MM.1S (cell line): ENCODE results near the gene CENPU.

Experiments used
- DNase-seq: peaks from one replicate; pipeline ENCODE4 v3.0.0-alpha.2; 2015
- H2AFZ ChIP-seq: fragments of 300-600 bp; sonication (generic); 2 replicates; pipeline ENCODE4 v1.6.0; 2016; ENCODE audit warnings: antibody characterized with exemption, low read length
- H3F3A ChIP-seq: fragments of 300-600 bp; sonication (generic); 2 replicates; pipeline ENCODE4 v1.6.1; 2016; ENCODE audit warnings: mild to moderate bottlenecking, antibody characterized with exemption, low read length, moderate library complexity, mixed read lengths; ENCODE audit not compliant: insufficient read depth
- H3K27ac ChIP-seq: fragments of 300-600 bp; sonication (generic); 2 replicates; pipeline ENCODE4 v1.5.1; 2016; ENCODE audit warnings: mild to moderate bottlenecking, low read length
- H3K27me3 ChIP-seq: fragments of 300-600 bp; sonication (generic); replicated peaks from 2 replicates; pipeline ENCODE4 v1.6.0; 2016; ENCODE audit warnings: low read length; ENCODE audit not compliant: insufficient read depth
- H3K36me3 ChIP-seq: fragments of 300-600 bp; sonication (generic); replicated peaks from 2 replicates; pipeline ENCODE4 v1.6.1; 2016; ENCODE audit warnings: mild to moderate bottlenecking, low read length, mixed read lengths; ENCODE audit not compliant: insufficient read depth
- H3K4me1 ChIP-seq: fragments of 300-600 bp; sonication (generic); 2 replicates; pipeline ENCODE4 v1.6.1; 2016; ENCODE audit warnings: low read length, mixed read lengths
- H3K4me2 ChIP-seq: fragments of 300-600 bp; sonication (generic); 2 replicates; pipeline ENCODE4 v1.6.0; 2016; ENCODE audit warnings: low read depth, low read length
- H3K4me3 ChIP-seq: fragments of 300-600 bp; sonication (generic); 2 replicates; pipeline ENCODE4 v1.5.1; 2016; ENCODE audit warnings: low read length, mixed read lengths
- H3K79me2 ChIP-seq: fragments of 300-600 bp; sonication (generic); 2 replicates; pipeline ENCODE4 v1.6.1; 2016; ENCODE audit warnings: mixed run types, low read length, mixed read lengths
- H3K9ac ChIP-seq: fragments of 300-600 bp; sonication (generic); 2 replicates; pipeline ENCODE4 v1.6.1; 2016; ENCODE audit warnings: low read length, mixed read lengths
- H3K9me2 ChIP-seq: fragments of 300-600 bp; sonication (generic); replicated peaks from 2 replicates; pipeline ENCODE4 v1.6.1; 2016; ENCODE audit warnings: mild to moderate bottlenecking, low read length, mixed read lengths; ENCODE audit not compliant: insufficient read depth
- H3K9me3 ChIP-seq: fragments of 300-600 bp; sonication (generic); replicated peaks from 2 replicates; pipeline ENCODE4 v1.6.1; 2016; ENCODE audit warnings: mild to moderate bottlenecking, low read length, mixed read lengths; ENCODE audit not compliant: insufficient read depth
- H4K20me1 ChIP-seq: fragments of 300-600 bp; sonication (generic); 2 replicates; pipeline ENCODE4 v1.6.1; 2016; ENCODE audit warnings: mild to moderate bottlenecking, low read length, moderate library complexity, mixed read lengths; ENCODE audit not compliant: insufficient read depth
- EZH2 ChIP-seq: fragments of 300-600 bp; sonication (generic); optimal IDR thresholded peaks from 2 replicates; pipeline ENCODE3; 2017; ENCODE audit warnings: low read depth, mild to moderate bottlenecking, antibody characterized with exemption, low read length, mixed read lengths
- EZH2phosphoT487 ChIP-seq: fragments of 300-600 bp; sonication (generic); IDR thresholded peaks from 2 replicates; pipeline ENCODE4 v1.6.1; 2018; ENCODE audit warnings: antibody characterized with exemption, low read length
- TF ChIP-seq, protein P1 (sequence below): fragments of 300-600 bp; sonication (generic); IDR thresholded peaks from 2 replicates; pipeline ENCODE4 v1.5.1; 2016; ENCODE audit warnings: antibody characterized with exemption, low read length, mixed read lengths

Gene CENPU

DNA sequence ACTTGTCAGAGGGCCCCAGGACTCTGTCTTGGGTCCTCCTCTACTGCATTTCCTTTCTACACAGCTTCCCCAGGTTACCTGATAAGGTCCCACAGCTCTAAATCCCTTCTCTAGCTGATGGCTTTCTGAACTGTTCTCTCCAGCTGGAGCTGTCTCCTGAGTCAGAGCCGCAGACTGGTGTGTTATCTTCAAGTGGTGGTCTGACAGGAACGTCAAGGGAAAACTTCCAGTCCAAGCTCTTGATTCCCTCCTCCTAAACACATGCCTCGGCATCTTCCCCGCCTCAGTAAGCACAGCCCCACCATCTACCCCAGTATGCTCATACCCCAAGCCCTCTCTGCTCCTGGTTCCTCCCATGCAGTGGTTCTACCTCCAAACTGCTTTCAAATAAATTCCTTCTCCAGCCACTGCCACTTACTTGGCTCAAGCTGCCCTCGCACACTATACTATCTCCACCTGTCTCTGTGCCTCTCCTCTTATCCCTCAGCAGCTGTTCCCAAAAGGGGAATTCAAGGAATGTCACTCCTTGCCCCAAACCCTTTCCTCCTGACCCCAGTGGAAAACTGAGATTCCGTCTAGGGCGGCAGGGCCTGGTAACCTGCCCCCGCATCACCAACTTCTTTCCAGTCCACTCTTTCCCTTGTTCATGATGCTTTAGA, 17.2 kb upstream of the CENPU start:
- no peak overlapping the region for H3K4me3 ChIP-seq
- H3F3A ChIP-seq, result peaks cover 16% of the 10 kb centered on the region
- TF ChIP-seq, protein P1, sequence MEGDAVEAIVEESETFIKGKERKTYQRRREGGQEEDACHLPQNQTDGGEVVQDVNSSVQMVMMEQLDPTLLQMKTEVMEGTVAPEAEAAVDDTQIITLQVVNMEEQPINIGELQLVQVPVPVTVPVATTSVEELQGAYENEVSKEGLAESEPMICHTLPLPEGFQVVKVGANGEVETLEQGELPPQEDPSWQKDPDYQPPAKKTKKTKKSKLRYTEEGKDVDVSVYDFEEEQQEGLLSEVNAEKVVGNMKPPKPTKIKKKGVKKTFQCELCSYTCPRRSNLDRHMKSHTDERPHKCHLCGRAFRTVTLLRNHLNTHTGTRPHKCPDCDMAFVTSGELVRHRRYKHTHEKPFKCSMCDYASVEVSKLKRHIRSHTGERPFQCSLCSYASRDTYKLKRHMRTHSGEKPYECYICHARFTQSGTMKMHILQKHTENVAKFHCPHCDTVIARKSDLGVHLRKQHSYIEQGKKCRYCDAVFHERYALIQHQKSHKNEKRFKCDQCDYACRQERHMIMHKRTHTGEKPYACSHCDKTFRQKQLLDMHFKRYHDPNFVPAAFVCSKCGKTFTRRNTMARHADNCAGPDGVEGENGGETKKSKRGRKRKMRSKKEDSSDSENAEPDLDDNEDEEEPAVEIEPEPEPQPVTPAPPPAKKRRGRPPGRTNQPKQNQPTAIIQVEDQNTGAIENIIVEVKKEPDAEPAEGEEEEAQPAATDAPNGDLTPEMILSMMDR, result no peak
- TF ChIP-seq EZH2phosphoT487 (no peak), EZH2 (no peak)
- H4K20me1 ChIP-seq, result no peaks in the 10 kb centered on the region
- H2AFZ ChIP-seq, result no peak overlapping the region
- no peak overlapping the region for H3K4me2 ChIP-seq
- H3K9me2 ChIP-seq, result no peaks in the 10 kb centered on the region
- no peak overlapping the region for H3K27ac ChIP-seq
- no peaks in the 10 kb centered on the region for H3K9me3 ChIP-seq
- no peaks in the 10 kb centered on the region for H3K36me3 ChIP-seq
- H3K9ac ChIP-seq, result no peak overlapping the region
- no peak for DNase-seq
- no peaks in the 10 kb centered on the region for H3K27me3 ChIP-seq
- peaks cover 13% of the 10 kb centered on the region for H3K4me1 ChIP-seq
- H3K79me2 ChIP-seq, result no peaks in the 10 kb centered on the region

DNA sequence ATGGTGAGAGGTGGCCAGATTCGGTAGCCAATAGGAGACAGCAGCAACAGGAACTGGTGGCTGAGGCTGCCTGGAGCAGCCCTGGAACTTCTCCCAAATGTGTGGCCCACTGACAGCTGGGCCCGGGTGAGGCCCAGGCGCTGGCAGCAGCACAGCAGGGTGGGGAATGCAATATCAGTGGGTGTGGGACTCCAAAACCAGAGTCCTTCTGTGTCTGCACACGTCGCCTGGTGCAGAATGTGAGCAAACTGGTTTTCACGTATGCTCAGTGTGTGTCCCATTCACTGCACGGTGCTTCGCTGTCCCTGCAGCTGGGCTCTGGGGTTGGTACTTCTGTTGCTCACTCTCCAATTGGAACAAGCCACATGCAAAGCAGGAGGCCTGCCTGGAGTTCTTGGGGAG, 14.4 kb upstream of the CENPU start:
- TF ChIP-seq EZH2, result no peak
- TF ChIP-seq, protein P1, result no peak
- Histone ChIP-seq H3K9ac (no peak overlapping the region), H3K4me2 (no peak overlapping the region), H3K27ac (no peak overlapping the region), H3K4me1 (peaks cover 16% of the 10 kb centered on the region), H3K79me2 (no peaks in the 10 kb centered on the region), H3F3A (peaks cover 18% of the 10 kb centered on the region), H4K20me1 (no peaks in the 10 kb centered on the region), H3K9me3 (no peaks in the 10 kb centered on the region), H3K4me3 (no peak overlapping the region), H3K27me3 (no peaks in the 10 kb centered on the region), H2AFZ (no peak overlapping the region), H3K36me3 (no peaks in the 10 kb centered on the region), H3K9me2 (no peaks in the 10 kb centered on the region)
- no peak for DNase-seq

DNA sequence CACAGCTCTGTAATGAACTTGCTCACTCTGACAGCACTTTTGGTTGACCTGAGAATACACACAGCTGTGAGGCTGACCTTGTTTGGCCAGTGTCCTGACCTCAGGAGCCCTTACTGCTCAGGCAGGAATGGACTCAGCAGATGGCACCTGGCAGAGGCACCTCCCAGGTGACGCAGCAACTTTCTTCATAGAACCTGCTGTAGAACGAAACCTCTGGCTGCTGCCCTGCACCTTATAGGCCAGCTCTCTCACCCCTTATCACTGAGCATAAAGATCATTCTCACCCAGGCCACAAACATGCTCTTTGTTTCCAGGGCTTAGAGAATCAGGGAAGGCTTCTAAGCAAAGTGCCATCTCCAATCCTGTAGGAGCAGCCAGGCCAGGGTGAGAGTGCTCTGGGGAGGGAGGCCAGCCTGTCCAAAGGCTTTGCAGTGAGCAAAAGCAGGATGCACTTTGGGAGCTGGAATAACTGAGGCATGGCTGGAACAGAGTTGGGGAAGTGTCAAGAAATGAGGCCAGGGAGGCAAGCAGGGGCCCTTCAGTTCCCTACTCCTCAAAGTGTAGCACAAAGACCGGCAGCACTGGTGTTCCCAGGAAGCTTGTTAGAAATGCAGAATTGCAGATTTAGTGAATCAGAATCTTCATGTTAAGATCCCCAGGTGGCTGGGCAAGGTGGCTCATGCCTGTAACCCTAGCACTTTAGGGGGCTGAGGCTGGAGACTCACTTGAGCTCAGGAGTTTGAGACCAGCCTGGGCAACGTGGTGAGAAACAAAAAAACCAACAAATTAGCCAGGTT, 13.3 kb upstream of the CENPU start:
- Histone ChIP-seq H2AFZ (0 out of 2 replicates have a peak overlapping the region, but pooled peaks have one; percentile 19), H3K36me3 (no peaks in the 10 kb centered on the region), H3K4me3 (no peak overlapping the region), H3K79me2 (no peaks in the 10 kb centered on the region), H3K9me3 (no peaks in the 10 kb centered on the region), H3K9me2 (no peaks in the 10 kb centered on the region), H3F3A (peaks cover 18% of the 10 kb centered on the region), H3K9ac (peak overlapping the region; percentile 30; the same call in 1 of the 2 replicates), H3K27ac (peak overlapping the region; percentile 66; the same call in 1 of the 2 replicates), H3K27me3 (no peaks in the 10 kb centered on the region), H3K4me2 (peak overlapping the region; percentile 69; the same call in 1 of the 2 replicates), H4K20me1 (no peaks in the 10 kb centered on the region), H3K4me1 (peaks cover 16% of the 10 kb centered on the region)
- DNase-seq, result peak; percentile 96
- TF ChIP-seq EZH2phosphoT487, result no peak
- TF ChIP-seq, protein P1, result no peak
- TF ChIP-seq EZH2, result no peak
